ENCODE results near the gene PTPRK. TPM values are rescaled to one million over a fixed set of nuclear protein-coding genes. Genes with fewer than 3 reads are reported as not detected.

PTPRK gene
- total RNA-seq, 4 donors from 2014 or later: 10.3 to 36.0 (median 20.5) TPM

DNA sequence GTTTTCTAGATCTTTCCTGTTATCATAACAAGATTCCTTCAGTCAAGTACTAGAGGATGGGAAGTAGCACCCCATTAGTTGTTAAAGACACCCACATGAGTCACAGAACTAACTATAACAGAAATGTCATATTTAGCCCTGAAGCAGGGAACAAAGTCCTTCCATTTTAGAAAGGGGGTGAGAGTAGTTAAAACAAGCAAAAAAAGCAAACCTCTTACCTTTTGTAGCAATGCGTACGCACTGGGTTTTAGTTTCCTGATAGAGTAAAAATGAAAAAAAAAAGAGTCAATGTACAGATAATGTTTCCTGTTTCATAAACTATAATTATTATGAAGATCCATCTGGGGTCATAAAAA is 455.9 kb downstream of the PTPRK start:
- no peak for DNase-seq
- 93 to 97% methylated on average over 2 of the region's 2 CpGs for WGBS, 2 donors
- TF ChIP-seq, protein P1, sequence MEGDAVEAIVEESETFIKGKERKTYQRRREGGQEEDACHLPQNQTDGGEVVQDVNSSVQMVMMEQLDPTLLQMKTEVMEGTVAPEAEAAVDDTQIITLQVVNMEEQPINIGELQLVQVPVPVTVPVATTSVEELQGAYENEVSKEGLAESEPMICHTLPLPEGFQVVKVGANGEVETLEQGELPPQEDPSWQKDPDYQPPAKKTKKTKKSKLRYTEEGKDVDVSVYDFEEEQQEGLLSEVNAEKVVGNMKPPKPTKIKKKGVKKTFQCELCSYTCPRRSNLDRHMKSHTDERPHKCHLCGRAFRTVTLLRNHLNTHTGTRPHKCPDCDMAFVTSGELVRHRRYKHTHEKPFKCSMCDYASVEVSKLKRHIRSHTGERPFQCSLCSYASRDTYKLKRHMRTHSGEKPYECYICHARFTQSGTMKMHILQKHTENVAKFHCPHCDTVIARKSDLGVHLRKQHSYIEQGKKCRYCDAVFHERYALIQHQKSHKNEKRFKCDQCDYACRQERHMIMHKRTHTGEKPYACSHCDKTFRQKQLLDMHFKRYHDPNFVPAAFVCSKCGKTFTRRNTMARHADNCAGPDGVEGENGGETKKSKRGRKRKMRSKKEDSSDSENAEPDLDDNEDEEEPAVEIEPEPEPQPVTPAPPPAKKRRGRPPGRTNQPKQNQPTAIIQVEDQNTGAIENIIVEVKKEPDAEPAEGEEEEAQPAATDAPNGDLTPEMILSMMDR (IDR thresholded peaks at IDR 0.05): no peak
- TF ChIP-seq POLR2A (IDR thresholded peaks at IDR 0.05): no peak
- intact Hi-C loops (cut with DNase I): no loop called here
- Histone ChIP-seq H3K4me1 (no peaks in the 10 kb centered on the region), H3K9me3 (no peaks in the 10 kb centered on the region), H3K36me3 (peaks cover 0 to 17% (median 0%) of the 10 kb centered on the region in 3 donors), H3K27me3 (no peaks in the 10 kb centered on the region), H3K4me3 (no peak overlapping the region), H3K27ac (no peak overlapping the region)

DNA sequence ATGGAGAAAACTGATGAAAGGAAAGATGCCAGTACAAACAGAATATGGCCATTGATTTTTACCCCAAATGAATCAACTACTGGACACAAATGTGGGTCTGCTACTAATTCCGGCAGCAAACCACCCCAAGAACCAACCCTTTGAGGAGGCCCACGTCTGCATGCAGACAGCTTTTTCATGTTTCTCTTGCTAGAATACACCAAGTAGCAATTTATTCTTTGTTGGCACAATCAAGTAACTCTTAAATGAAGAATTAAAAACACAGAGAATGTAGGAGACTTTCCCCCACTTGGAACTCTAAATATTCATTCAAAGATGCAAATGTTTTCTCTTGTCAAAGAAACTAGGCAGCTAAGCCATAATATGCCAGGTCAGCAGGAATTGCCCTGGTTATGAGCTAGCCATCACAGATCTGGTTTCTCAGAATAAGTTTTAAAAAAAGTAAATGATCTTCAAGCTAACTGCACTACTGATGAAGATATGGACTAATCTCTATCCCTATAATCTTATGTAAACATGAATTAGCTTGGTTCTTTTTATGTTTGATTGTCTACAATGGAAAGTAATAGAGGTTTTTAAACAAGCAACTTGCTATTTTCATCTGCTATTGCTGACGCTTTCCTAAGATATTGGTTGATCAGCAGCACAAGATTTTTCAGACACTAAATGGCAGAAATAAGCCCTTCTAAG is 456.4 kb downstream of the PTPRK start:
- WGBS, 2 donors: 80 to 90% methylated on average over 3 of the region's 3 CpGs

DNA sequence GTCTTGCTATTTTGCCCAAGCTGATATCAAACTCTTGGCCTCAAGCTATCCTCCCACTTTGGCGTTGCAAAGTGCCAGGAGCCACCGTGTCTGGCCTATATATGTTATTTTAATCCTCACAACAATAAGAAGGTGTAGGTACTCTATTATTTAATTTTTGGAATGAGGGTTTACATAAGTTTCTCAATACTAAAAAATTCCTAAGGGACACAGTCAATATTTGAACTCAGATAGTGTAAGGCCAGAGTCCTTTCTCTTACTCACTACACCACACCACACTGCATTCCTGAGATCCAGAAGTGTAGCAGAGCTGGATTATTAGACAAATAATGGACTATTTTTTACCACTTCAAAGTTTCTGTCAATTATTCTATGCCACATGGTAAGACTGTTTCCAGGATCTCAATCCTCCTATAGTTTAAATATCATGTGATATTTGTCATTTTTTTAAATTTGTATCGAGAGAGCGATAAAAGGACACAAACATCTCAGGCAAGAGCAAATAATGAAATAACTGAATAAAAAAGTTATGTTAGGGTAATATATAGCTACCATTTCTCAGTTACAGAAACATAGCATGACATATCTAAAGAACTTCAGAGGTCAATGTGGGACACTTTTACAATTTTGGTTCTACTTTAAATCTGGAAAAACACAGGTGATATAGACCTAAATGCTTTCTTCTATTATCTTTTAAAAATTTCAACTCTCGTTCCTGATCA is 457.4 kb downstream of the PTPRK start:
- TF ChIP-seq, protein P1 (IDR thresholded peaks at IDR 0.05): no peak
- no peak for TF ChIP-seq POLR2A (IDR thresholded peaks at IDR 0.05)

More for the DNA sequence above, 456.4 kb downstream of the PTPRK start:
- intact Hi-C loops (cut with DNase I): no loop called here
- no peak for TF ChIP-seq POLR2A (IDR thresholded peaks at IDR 0.05)
- TF ChIP-seq, protein P1 (IDR thresholded peaks at IDR 0.05): no peak
- Histone ChIP-seq H3K27ac (no peak overlapping the region), H3K9me3 (no peaks in the 10 kb centered on the region), H3K27me3 (no peaks in the 10 kb centered on the region), H3K4me1 (no peaks in the 10 kb centered on the region), H3K4me3 (no peak overlapping the region), H3K36me3 (peaks cover 0 to 17% (median 0%) of the 10 kb centered on the region in 3 donors)
- no peak for DNase-seq

DNA sequence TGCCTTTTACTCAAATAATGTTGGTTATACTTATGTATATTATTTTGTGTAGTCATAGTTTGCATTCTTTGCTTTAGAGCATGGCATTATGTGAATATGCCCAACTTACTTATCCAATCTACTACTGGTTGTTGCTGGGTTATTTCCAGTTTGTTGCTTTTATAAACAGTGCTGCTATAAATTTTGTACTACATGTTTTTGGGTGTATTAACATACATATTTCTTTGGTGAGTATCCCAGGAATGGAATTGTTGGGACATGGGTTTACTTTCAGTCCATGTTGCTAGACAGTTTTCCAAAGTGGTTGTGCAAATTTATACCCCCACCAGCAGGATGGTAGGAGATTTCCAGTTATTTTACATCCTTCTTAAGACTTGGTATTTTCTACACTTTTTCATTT is 462.5 kb downstream of the PTPRK start:
- intact Hi-C loops (cut with DNase I): no loop called here

More for the DNA sequence above, 457.4 kb downstream of the PTPRK start:
- DNase-seq: no peak
- 88 to 89% methylated on average over 4 to 5 of the region's 5 CpGs for WGBS, 2 donors
- no peak overlapping the region for H3K4me3 ChIP-seq
- intact Hi-C loops (cut with DNase I): no loop called here
- H3K27me3 ChIP-seq: no peaks in the 10 kb centered on the region
- H3K27ac ChIP-seq: no peak overlapping the region
- no peaks in the 10 kb centered on the region for H3K9me3 ChIP-seq
- H3K4me1 ChIP-seq: no peaks in the 10 kb centered on the region
- H3K36me3 ChIP-seq: peaks cover 0 to 21% (median 0%) of the 10 kb centered on the region in 3 donors

DNA sequence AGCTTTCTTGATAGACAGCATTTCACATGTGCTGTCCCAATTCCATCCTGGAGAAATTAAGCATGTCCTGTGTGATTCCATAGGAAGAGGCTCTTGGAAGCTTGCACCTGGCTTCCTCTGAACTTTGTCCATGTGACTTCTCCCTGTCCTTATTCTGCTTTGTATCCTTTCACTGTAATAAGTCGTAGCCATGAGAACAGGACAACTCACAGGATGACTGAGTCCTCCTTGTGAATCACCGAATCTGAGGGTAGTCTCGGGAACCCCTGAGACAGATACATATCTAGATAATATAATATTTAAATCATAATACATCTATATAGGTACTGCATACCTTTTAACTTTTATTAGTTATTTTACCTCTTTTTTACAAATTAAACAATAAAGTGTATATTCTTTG is 462.9 kb downstream of the PTPRK start:
- Histone ChIP-seq H3K4me3 (no peak overlapping the region), H3K36me3 (peaks cover 0 to 20% (median 0%) of the 10 kb centered on the region in 3 donors), H3K27me3 (no peaks in the 10 kb centered on the region), H3K9me3 (no peaks in the 10 kb centered on the region), H3K27ac (no peak overlapping the region), H3K4me1 (no peaks in the 10 kb centered on the region)
- no peak for DNase-seq
- WGBS, 2 donors: 89 to 96% methylated on average over 3 of the region's 3 CpGs
- intact Hi-C loops (cut with DNase I): no loop called here
- TF ChIP-seq, protein P1 (IDR thresholded peaks at IDR 0.05): no peak

More for the DNA sequence above, 462.5 kb downstream of the PTPRK start:
- Histone ChIP-seq H3K27ac (no peak overlapping the region), H3K4me3 (no peak overlapping the region), H3K9me3 (no peaks in the 10 kb centered on the region), H3K4me1 (no peaks in the 10 kb centered on the region), H3K36me3 (peaks cover 0 to 20% (median 0%) of the 10 kb centered on the region in 3 donors), H3K27me3 (no peaks in the 10 kb centered on the region)
- TF ChIP-seq, protein P1 (IDR thresholded peaks at IDR 0.05): no peak
- TF ChIP-seq POLR2A (IDR thresholded peaks at IDR 0.05): no peak
- no peak for DNase-seq
